SK-N-MC (cell line): ENCODE results near the gene KRTAP1-4.

ENCODE experiments used
- EZH2 ChIP-seq: fragments of 200-600 bp; sonication (generic); IDR thresholded peaks from one replicate; pipeline ENCODE4 v1.6.1; 2017; ENCODE audit warnings: antibody characterized with exemption
- POLR2AphosphoS5 ChIP-seq: IDR thresholded peaks from 2 replicates; pipeline ENCODE4 v1.6.1; 2012; ENCODE audit warnings: mild to moderate bottlenecking, low read depth, low read length, borderline replicate concordance

DNA sequence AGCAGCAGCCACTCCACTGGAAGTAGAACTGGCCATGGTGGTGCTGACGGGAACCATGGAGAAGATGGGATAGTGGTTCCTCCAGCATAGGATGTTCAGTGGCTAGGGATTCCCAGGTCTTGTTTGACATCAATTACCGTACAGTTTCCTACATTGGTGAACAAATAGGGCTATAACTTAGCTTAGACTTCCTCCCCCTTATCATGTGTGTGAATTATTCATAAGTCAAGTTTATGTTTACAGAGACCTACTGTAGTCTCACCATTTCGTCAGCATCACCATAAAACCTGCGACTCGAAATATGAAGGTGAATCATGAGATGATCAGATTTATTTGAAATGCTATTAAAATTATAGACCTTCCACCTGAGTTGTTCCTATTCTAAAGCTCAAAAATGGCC is 28.7 kb upstream of the KRTAP1-4 start:
- TF ChIP-seq EZH2 (no peak), POLR2AphosphoS5 (no peak)
